ENCODE measurements around the gene SCYL2. TPM values are rescaled to one million over a fixed set of nuclear protein-coding genes. Genes with fewer than 3 reads are reported as not detected.

SCYL2 gene
- total and polyA plus RNA-seq, 7 donors: 17.5 to 97.3 (median 52.4) TPM

GRCh38 chr12:100265732-100266584 is 1.0 kb upstream of the SCYL2 start:
- Histone ChIP-seq H3K4me1 (peaks cover 0 to 36% (median 25%) of the 10 kb centered on the region in 4 donors), H3K9me3 (no peaks in the 10 kb centered on the region), H3K27ac (peak overlapping the region; percentile 94 to 99 (median 98)), H3K27me3 (no peaks in the 10 kb centered on the region), H3K36me3 (no peaks in the 10 kb centered on the region), H3K4me3 (peak overlapping the region; percentile 80 to 99 (median 92))
- 49 to 64% methylated on average over 11 of the region's 11 CpGs for WGBS, 2 donors
- intact Hi-C loops (cut with DNase I): loop anchor here (2.0 kb wide), 3 partner anchors 65 to 307 kb away; partner anchors contain the start of genes ACTR6, BLTP3B and GAS2L3
- TF ChIP-seq POLR2A (IDR thresholded peaks at IDR 0.05) (no peak), EP300 (IDR thresholded peaks at IDR 0.05) (no peak), CTCF (IDR thresholded peaks at IDR 0.05) (no peak), POLR2AphosphoS5 (IDR thresholded peaks at IDR 0.05) (no peak)
- no peak for DNase-seq

- H3K4me3 ChIP-seq: peak overlapping the region; percentile 80 to 99 (median 92)
- intact Hi-C loops (cut with DNase I): loop anchor here (2.0 kb wide), 3 partner anchors 66 to 306 kb away; partner anchors contain the start of genes ACTR6, BLTP3B and GAS2L3
- WGBS, 2 donors: 1 to 2% methylated on average over 6 of the region's 6 CpGs
- H3K36me3 ChIP-seq: no peaks in the 10 kb centered on the region
- no peaks in the 10 kb centered on the region for H3K9me3 ChIP-seq
- TF ChIP-seq POLR2A (IDR thresholded peaks at IDR 0.05) (no peak), CTCF (IDR thresholded peaks at IDR 0.05) (no peak), POLR2AphosphoS5 (IDR thresholded peaks at IDR 0.05) (no peak), EP300 (IDR thresholded peaks at IDR 0.05) (no peak)
- peaks cover 0 to 37% (median 27%) of the 10 kb centered on the region in 4 donors for H3K4me1 ChIP-seq
- DNase-seq: peak; percentile 95
- peak overlapping the region; percentile 94 to 99 (median 98) for H3K27ac ChIP-seq
- no peaks in the 10 kb centered on the region for H3K27me3 ChIP-seq
These were observed 467 bp upstream of the SCYL2 start for GRCh38 chr12:100266585-100266834.

GRCh38 chr12:100267603-100268281 is 765 bp downstream of the SCYL2 start:
- no peak for DNase-seq
- Histone ChIP-seq H3K4me1 (peaks cover 0 to 44% (median 30%) of the 10 kb centered on the region in 4 donors), H3K9me3 (no peaks in the 10 kb centered on the region), H3K27ac (peak overlapping the region; percentile 94 to 99 (median 98)), H3K36me3 (no peaks in the 10 kb centered on the region), H3K4me3 (peak overlapping the region; percentile 80 to 99 (median 92)), H3K27me3 (no peaks in the 10 kb centered on the region)
- 1% methylated on average over 33 of the region's 33 CpGs for WGBS, 2 donors
- intact Hi-C loops (cut with DNase I): loop anchor here (2.0 kb wide), 3 partner anchors 67 to 305 kb away; partner anchors contain the start of genes ACTR6, BLTP3B and GAS2L3
- TF ChIP-seq POLR2AphosphoS5 (IDR thresholded peaks at IDR 0.05): no peak
- no peak for TF ChIP-seq POLR2A (IDR thresholded peaks at IDR 0.05)
- TF ChIP-seq CTCF (IDR thresholded peaks at IDR 0.05): no peak
- TF ChIP-seq EP300 (IDR thresholded peaks at IDR 0.05): no peak

- Histone ChIP-seq H3K4me1 (peaks cover 0 to 44% (median 30%) of the 10 kb centered on the region in 4 donors), H3K27me3 (no peaks in the 10 kb centered on the region), H3K27ac (peak overlapping the region; percentile 94 to 99 (median 98)), H3K36me3 (no peaks in the 10 kb centered on the region), H3K9me3 (no peaks in the 10 kb centered on the region), H3K4me3 (peak overlapping the region in 2 of 4 donors; percentile 86 to 99)
- intact Hi-C loops (cut with DNase I): no loop called here
- no peak for DNase-seq
- TF ChIP-seq POLR2A (IDR thresholded peaks at IDR 0.05): no peak
- TF ChIP-seq EP300 (IDR thresholded peaks at IDR 0.05): no peak
- no peak for TF ChIP-seq CTCF (IDR thresholded peaks at IDR 0.05)
- TF ChIP-seq POLR2AphosphoS5 (IDR thresholded peaks at IDR 0.05): no peak
- WGBS, 2 donors: 20 to 60% methylated on average over 5 of the region's 5 CpGs
These were observed 2.0 kb downstream of the SCYL2 start for GRCh38 chr12:100268835-100269564.

Data from sigmoid colon (tissue), 7 donors.